HepG2 (cell line): ENCODE data around the gene WWP2. TPM values are rescaled to one million over a fixed set of nuclear protein-coding genes. Genes with fewer than 3 reads are reported as not detected.

Source experiments
- CBFB ChIP-seq: sonication (generic); formaldehyde crosslinking; IDR thresholded peaks from 2 replicates; pipeline ENCODE4 v1.4.0; 2020; ENCODE audit warnings: missing genetic modification reagents
- DPF2 ChIP-seq: sonication (generic); formaldehyde crosslinking; IDR thresholded peaks from 2 replicates; pipeline ENCODE4 v1.4.0; 2020; ENCODE audit warnings: mild to moderate bottlenecking, low read depth, missing genetic modification reagents, borderline replicate concordance
- ERF ChIP-seq: IDR thresholded peaks from 2 replicates; pipeline ENCODE4 v1.6.1; 2018; ENCODE audit warnings: missing biosample characterization, missing genetic modification reagents
- FOSL2 ChIP-seq: sonication (generic); formaldehyde crosslinking; IDR thresholded peaks from 2 replicates; pipeline ENCODE4 v1.4.0; 2020; ENCODE audit warnings: missing genetic modification reagents
- HNRNPL ChIP-seq: fragments of 200-400 bp; formaldehyde crosslinking; IDR thresholded peaks from 2 replicates; pipeline ENCODE4 v1.6.1; 2017; ENCODE audit warnings: mild to moderate bottlenecking, low read depth, low read length
- PAF1 ChIP-seq: IDR thresholded peaks from 2 replicates; pipeline ENCODE4 v1.6.1; 2016; ENCODE audit warnings: missing genetic modification reagents, missing compliant biosample characterization
- RAD21 ChIP-seq: fragments of 450-650 bp; formaldehyde crosslinking; IDR thresholded peaks from 2 replicates; pipeline ENCODE4 v1.5.0; 2020; ENCODE audit warnings: mild to moderate bottlenecking
- RXRA ChIP-seq: sonication (generic); formaldehyde crosslinking; IDR thresholded peaks from 2 replicates; pipeline ENCODE4 v1.5.1; 2020; ENCODE audit warnings: missing genetic modification reagents
- YEATS2 ChIP-seq: sonication (generic); formaldehyde crosslinking; IDR thresholded peaks from 2 replicates; pipeline ENCODE4 v1.4.0; 2020; ENCODE audit warnings: missing genetic modification reagents, borderline replicate concordance
- ZNF333 ChIP-seq: sonication (generic); formaldehyde crosslinking; IDR thresholded peaks from 2 replicates; pipeline ENCODE4 v1.4.0; 2020; ENCODE audit warnings: mild to moderate bottlenecking, missing genetic modification reagents, borderline replicate concordance
- polyA plus RNA-seq, 8 experiments: library from polyadenylated mRNA; depleted of rRNA in 3 of 8; stranded (reverse) in 7 of 8; unstranded in 1 of 8; fragments of >200 nt; fragmentation: Illumina TruSeq in 4 of 8; extraction: Trizol in 4 of 8; gene quantifications; 2 replicates each; pipeline versions ENCODE4 v1.2.1 to v1.2.3, GENCODE V29; 2011 to 2016; ENCODE audit warnings: low read depth in 4 of 8, missing spikeins in 1 of 8, mixed read lengths in 1 of 8; ENCODE audit not compliant: insufficient read depth in 1 of 8
- total RNA-seq, 5 experiments: library from RNA; depleted of rRNA; stranded (reverse); fragments of >200 nt; fragmentation: Illumina TruSeq; extraction: Trizol; gene quantifications; 2 replicates each; pipeline ENCODE4 v1.2.3, GENCODE V29; 2016; ENCODE audit warnings: low read depth in 1 of 5
- TF ChIP-seq, protein P1 (sequence below): sonication (generic); formaldehyde crosslinking; IDR thresholded peaks from 2 replicates; pipeline ENCODE4 v1.8.0; 2023; ENCODE audit warnings: mild to moderate bottlenecking, missing genetic modification reagents
- TF ChIP-seq, protein P2 (sequence below): IDR thresholded peaks from 2 replicates; pipeline ENCODE4 v1.6.1; 2016; ENCODE audit warnings: low read depth
- TF ChIP-seq, protein P3 (sequence below): IDR thresholded peaks from 2 replicates; pipeline ENCODE4 v1.6.1; 2012; ENCODE audit warnings: inconsistent platforms
- TF ChIP-seq, protein P4 (sequence below): sonication (generic); formaldehyde crosslinking; IDR thresholded peaks from 2 replicates; pipeline ENCODE4 v1.4.0; 2020; ENCODE audit warnings: mild to moderate bottlenecking, low read depth, missing genetic modification reagents
- TF ChIP-seq, protein P5 (sequence below): IDR thresholded peaks from 2 replicates; pipeline ENCODE4 v1.6.1; 2016; ENCODE audit warnings: mild to moderate bottlenecking
- TF ChIP-seq, protein P6 (sequence below), 2 experiments: sonication (generic) in 1 of 2; formaldehyde crosslinking in 1 of 2; IDR thresholded peaks; 2 replicates each; pipeline versions ENCODE4 v1.4.0 to v1.6.1; 2018 to 2020; ENCODE audit warnings: missing genetic modification reagents in 2 of 2, borderline replicate concordance in 1 of 2, low read depth in 1 of 2, mild to moderate bottlenecking in 1 of 2, missing biosample characterization in 1 of 2

Gene WWP2
- total and polyA plus RNA-seq, 2 of the 13 experiments (the other 11 are each of a cell fraction or from before 2014, with no cell fraction given), result 11.4 to 28.2 TPM

DNA sequence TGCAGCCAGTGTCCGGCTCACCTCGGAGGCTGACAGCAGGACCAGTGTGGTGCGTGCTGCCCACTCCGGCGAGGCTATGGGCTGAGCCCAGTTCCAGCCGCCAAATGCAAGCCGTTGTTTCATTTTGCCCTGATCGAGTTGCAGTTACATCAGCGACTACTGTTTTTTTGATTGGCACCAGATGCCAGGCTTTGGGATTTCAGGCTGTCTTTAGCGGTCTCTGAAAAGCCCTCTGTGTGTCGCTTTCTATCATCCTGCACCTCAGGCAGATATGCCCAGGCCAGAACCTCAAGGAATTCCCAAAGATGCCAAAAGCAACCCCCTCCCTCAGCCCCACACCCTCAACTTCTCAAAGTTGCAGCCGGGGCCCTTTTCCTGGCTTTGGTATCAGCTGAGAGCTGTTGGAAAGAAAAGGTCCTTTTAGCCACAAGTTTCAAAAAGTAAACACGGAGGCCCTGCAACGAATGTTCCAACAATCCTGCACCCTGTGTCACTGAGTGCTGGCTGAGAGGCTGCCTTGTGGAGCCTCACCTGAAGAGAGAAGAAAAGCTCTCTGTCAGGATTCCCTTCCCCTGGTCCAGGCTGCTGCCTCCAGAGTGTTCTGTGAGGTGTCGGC is 58.9 kb downstream of the WWP2 start (continued):
- TF ChIP-seq, protein P1, sequence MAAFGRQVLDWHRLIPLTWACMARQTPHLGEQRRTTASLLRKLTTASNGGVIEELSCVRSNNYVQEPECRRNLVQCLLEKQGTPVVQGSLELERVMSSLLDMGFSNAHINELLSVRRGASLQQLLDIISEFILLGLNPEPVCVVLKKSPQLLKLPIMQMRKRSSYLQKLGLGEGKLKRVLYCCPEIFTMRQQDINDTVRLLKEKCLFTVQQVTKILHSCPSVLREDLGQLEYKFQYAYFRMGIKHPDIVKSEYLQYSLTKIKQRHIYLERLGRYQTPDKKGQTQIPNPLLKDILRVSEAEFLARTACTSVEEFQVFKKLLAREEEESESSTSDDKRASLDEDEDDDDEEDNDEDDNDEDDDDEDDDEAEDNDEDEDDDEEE, result peak; percentile 52; the same call in 1 of the 2 replicates
- TF ChIP-seq ZNF333 (CRISPR knock-in tag) (0 out of 2 replicates have a peak, but pooled peaks have one; percentile 33), ERF (CRISPR knock-in tag) (0 out of 2 replicates have a peak, but pooled peaks have one; percentile 46), CBFB (CRISPR knock-in tag) (0 out of 2 replicates have a peak, but pooled peaks have one; percentile 57), DPF2 (CRISPR knock-in tag) (peak; percentile 36; the same call in 1 of the 2 replicates), RAD21 (CRISPR knock-in tag) (peak; percentile 17; the same call in 1 of the 2 replicates), PAF1 (no peak), YEATS2 (CRISPR knock-in tag) (0 out of 2 replicates have a peak, but pooled peaks have one; percentile 16), RXRA (CRISPR knock-in tag) (0 out of 2 replicates have a peak, but pooled peaks have one; percentile 27), HNRNPL (peak; percentile 59; the same call in 1 of the 2 replicates), FOSL2 (CRISPR knock-in tag) (peak; percentile 49)
- TF ChIP-seq, protein P2, sequence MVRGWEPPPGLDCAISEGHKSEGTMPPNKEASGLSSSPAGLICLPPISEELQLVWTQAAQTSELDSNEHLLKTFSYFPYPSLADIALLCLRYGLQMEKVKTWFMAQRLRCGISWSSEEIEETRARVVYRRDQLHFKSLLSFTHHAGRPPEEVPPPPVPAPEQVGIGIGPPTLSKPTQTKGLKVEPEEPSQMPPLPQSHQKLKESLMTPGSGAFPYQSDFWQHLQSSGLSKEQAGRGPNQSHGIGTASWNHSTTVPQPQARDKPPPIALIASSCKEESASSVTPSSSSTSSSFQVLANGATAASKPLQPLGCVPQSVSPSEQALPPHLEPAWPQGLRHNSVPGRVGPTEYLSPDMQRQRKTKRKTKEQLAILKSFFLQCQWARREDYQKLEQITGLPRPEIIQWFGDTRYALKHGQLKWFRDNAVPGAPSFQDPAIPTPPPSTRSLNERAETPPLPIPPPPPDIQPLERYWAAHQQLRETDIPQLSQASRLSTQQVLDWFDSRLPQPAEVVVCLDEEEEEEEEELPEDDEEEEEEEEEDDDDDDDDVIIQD (CRISPR knock-in tag), result peak; percentile 27; the same call in 1 of the 2 replicates
- TF ChIP-seq, protein P3, sequence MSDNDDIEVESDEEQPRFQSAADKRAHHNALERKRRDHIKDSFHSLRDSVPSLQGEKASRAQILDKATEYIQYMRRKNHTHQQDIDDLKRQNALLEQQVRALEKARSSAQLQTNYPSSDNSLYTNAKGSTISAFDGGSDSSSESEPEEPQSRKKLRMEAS, result peak; percentile 33; the same call in 1 of the 2 replicates
- TF ChIP-seq, protein P4, sequence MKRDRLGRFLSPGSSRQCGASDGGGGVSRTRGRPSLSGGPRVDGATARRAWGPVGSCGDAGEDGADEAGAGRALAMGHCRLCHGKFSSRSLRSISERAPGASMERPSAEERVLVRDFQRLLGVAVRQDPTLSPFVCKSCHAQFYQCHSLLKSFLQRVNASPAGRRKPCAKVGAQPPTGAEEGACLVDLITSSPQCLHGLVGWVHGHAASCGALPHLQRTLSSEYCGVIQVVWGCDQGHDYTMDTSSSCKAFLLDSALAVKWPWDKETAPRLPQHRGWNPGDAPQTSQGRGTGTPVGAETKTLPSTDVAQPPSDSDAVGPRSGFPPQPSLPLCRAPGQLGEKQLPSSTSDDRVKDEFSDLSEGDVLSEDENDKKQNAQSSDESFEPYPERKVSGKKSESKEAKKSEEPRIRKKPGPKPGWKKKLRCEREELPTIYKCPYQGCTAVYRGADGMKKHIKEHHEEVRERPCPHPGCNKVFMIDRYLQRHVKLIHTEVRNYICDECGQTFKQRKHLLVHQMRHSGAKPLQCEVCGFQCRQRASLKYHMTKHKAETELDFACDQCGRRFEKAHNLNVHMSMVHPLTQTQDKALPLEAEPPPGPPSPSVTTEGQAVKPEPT (CRISPR knock-in tag), result 0 out of 2 replicates have a peak, but pooled peaks have one; percentile 59
- TF ChIP-seq, protein P5, sequence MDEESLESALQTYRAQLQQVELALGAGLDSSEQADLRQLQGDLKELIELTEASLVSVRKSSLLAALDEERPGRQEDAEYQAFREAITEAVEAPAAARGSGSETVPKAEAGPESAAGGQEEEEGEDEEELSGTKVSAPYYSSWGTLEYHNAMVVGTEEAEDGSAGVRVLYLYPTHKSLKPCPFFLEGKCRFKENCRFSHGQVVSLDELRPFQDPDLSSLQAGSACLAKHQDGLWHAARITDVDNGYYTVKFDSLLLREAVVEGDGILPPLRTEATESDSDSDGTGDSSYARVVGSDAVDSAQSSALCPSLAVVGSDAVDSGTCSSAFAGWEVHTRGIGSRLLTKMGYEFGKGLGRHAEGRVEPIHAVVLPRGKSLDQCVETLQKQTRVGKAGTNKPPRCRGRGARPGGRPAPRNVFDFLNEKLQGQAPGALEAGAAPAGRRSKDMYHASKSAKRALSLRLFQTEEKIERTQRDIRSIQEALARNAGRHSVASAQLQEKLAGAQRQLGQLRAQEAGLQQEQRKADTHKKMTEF (CRISPR knock-in tag), result peak; percentile 61; the same call in 1 of the 2 replicates
- TF ChIP-seq, protein P6, sequence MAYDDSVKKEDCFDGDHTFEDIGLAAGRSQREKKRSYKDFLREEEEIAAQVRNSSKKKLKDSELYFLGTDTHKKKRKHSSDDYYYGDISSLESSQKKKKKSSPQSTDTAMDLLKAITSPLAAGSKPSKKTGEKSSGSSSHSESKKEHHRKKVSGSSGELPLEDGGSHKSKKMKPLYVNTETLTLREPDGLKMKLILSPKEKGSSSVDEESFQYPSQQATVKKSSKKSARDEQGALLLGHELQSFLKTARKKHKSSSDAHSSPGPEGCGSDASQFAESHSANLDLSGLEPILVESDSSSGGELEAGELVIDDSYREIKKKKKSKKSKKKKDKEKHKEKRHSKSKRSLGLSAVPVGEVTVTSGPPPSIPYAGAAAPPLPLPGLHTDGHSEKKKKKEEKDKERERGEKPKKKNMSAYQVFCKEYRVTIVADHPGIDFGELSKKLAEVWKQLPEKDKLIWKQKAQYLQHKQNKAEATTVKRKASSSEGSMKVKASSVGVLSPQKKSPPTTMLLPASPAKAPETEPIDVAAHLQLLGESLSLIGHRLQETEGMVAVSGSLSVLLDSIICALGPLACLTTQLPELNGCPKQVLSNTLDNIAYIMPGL (CRISPR knock-in tag; IDR thresholded peaks at IDR 0.05; ENCODE audit: borderline replicate concordance in 1 of 2, low read depth in 1 of 2), result 0 out of 4 replicates have a peak, but pooled peaks of 1 of the 2 experiments have one; percentile 41
